ENCODE data around the gene RIMOC1. TPM values are rescaled to one million over a fixed set of nuclear protein-coding genes. Genes with fewer than 3 reads are reported as not detected.
A peak's percentile ranks its signal among the peaks of the same experiment; 100 is the strongest.

Gene RIMOC1
- total and polyA plus RNA-seq, 2 donors from 2014 or later, result 6.5 to 28.9 TPM

- no peak for FAIRE-seq
- Histone ChIP-seq H3K36me3 (ENCODE audit: control insufficient read depth in 2 of 3, insufficient read depth in 3 of 3, low read length in 3 of 3) (no peaks in the 10 kb centered on the region), H3K4me3 (ENCODE audit: low read length in 3 of 3) (no peak overlapping the region), H3K27me3 (ENCODE audit: control insufficient read depth, insufficient read depth, low read length) (no peaks in the 10 kb centered on the region), H3K9me3 (ENCODE audit: control insufficient read depth in 2 of 3, insufficient read depth in 1 of 3, low read length in 3 of 3) (no peaks in the 10 kb centered on the region), H3K4me1 (ENCODE audit: control insufficient read depth in 2 of 3, insufficient read depth in 2 of 3, low read depth in 1 of 3, low read length in 3 of 3) (peaks cover 0 to 2% (median 0%) of the 10 kb centered on the region in 3 donors), H3K9ac (ENCODE audit: low read length in 3 of 3) (no peak overlapping the region), H3K27ac (ENCODE audit: low read depth in 2 of 2, low read length in 2 of 2) (no peak overlapping the region)
- intact Hi-C loops (cut with DNase I), result no loop called here
- TF ChIP-seq CTCF (IDR thresholded peaks at IDR 0.05; ENCODE audit: borderline replicate concordance, extremely low read depth, insufficient read depth), result no peak
- DNase-seq, result no peak
Observed at GRCh38 chr5:41877408-41877807, 26.7 kb upstream of the RIMOC1 start.

- Histone ChIP-seq H3K36me3 (ENCODE audit: control insufficient read depth in 2 of 3, insufficient read depth in 3 of 3, low read length in 3 of 3) (no peaks in the 10 kb centered on the region), H3K4me3 (ENCODE audit: low read length in 3 of 3) (no peak overlapping the region), H3K27ac (ENCODE audit: low read depth in 2 of 2, low read length in 2 of 2) (no peak overlapping the region), H3K4me1 (ENCODE audit: control insufficient read depth in 2 of 3, insufficient read depth in 2 of 3, low read depth in 1 of 3, low read length in 3 of 3) (peaks cover 0 to 2% (median 0%) of the 10 kb centered on the region in 3 donors), H3K9me3 (ENCODE audit: control insufficient read depth in 2 of 3, insufficient read depth in 1 of 3, low read length in 3 of 3) (no peaks in the 10 kb centered on the region), H3K27me3 (ENCODE audit: control insufficient read depth, insufficient read depth, low read length) (no peaks in the 10 kb centered on the region), H3K9ac (ENCODE audit: low read length in 3 of 3) (no peak overlapping the region)
- DNase-seq, result no peak
- intact Hi-C loops (cut with DNase I), result no loop called here
- TF ChIP-seq CTCF (IDR thresholded peaks at IDR 0.05; ENCODE audit: borderline replicate concordance, extremely low read depth, insufficient read depth), result no peak
- FAIRE-seq, result no peak
Observed at GRCh38 chr5:41878173-41878572, 26.0 kb upstream of the RIMOC1 start.

GRCh38 chr5:41878643-41879478, 25.3 kb upstream of the RIMOC1 start:
- no peaks in the 10 kb centered on the region for H3K36me3 ChIP-seq (ENCODE audit: control insufficient read depth in 2 of 3, insufficient read depth in 3 of 3, low read length in 3 of 3)
- H3K9me3 ChIP-seq (ENCODE audit: control insufficient read depth in 2 of 3, insufficient read depth in 1 of 3, low read length in 3 of 3), result no peaks in the 10 kb centered on the region
- no peak for FAIRE-seq
- no peak overlapping the region for H3K4me3 ChIP-seq (ENCODE audit: low read length in 3 of 3)
- no peak overlapping the region for H3K27ac ChIP-seq (ENCODE audit: low read depth in 2 of 2, low read length in 2 of 2)
- DNase-seq, result peak in 2 of 5 donors; percentile 49 to 63
- peaks cover 0 to 2% (median 0%) of the 10 kb centered on the region in 3 donors for H3K4me1 ChIP-seq (ENCODE audit: control insufficient read depth in 2 of 3, insufficient read depth in 2 of 3, low read depth in 1 of 3, low read length in 3 of 3)
- H3K9ac ChIP-seq (ENCODE audit: low read length in 3 of 3), result no peak overlapping the region
- no peaks in the 10 kb centered on the region for H3K27me3 ChIP-seq (ENCODE audit: control insufficient read depth, insufficient read depth, low read length)
- TF ChIP-seq CTCF (IDR thresholded peaks at IDR 0.05; ENCODE audit: borderline replicate concordance, extremely low read depth, insufficient read depth), result no peak
- intact Hi-C loops (cut with DNase I), result no loop called here

Measured in kidney (tissue), 14 donors.